ENCODE results near the gene TRPM4. TPM values are rescaled to one million over a fixed set of nuclear protein-coding genes. Genes with fewer than 3 reads are reported as not detected.

Gene TRPM4
- total RNA-seq, 2 experiments from 2014 or later = 20.9 to 44.2 TPM

GRCh38 chr19:49113762-49114629 lies 43.6 kb upstream of the TRPM4 start, which contains the start of gene LIN7B:
TSS of gene LIN7B (plus strand) at chr19:49114370. CDS start at chr19:49114405, 35 bp downstream.
- no TSS peak for BruUV-seq (replicated peaks)
- Histone ChIP-seq H3K4me3 (ENCODE audit: low read depth, low read length, poor library complexity, severe bottlenecking) (peak within 1 kb of the TSS; percentile 72), H4K20me1 (ENCODE audit: insufficient read depth, low read length) (no peaks in the 10 kb centered on the region), H2AFZ (ENCODE audit: low read length) (peak within 1 kb of the TSS; percentile 90), H3K79me2 (ENCODE audit: insufficient read depth, low read depth, low read length) (no peaks in the 10 kb centered on the region), H3K4me2 (ENCODE audit: low read length) (peak within 1 kb of the TSS; percentile 88), H3K4me1 (ENCODE audit: insufficient read depth, low read length, poor library complexity, severe bottlenecking) (peaks cover 20% of the 10 kb centered on the region), H3K9me2 (ENCODE audit: insufficient read depth, low read length) (no peaks in the 10 kb centered on the region), H3K27ac (ENCODE audit: low read depth, low read length, poor library complexity, severe bottlenecking) (no peak within 1 kb of the TSS), H3K9me3 (ENCODE audit: low read length) (no peaks in the 10 kb centered on the region), H3K36me3 (ENCODE audit: insufficient read depth, low read length) (peaks cover 10% of the 10 kb centered on the region)
- TF ChIP-seq, protein P1, sequence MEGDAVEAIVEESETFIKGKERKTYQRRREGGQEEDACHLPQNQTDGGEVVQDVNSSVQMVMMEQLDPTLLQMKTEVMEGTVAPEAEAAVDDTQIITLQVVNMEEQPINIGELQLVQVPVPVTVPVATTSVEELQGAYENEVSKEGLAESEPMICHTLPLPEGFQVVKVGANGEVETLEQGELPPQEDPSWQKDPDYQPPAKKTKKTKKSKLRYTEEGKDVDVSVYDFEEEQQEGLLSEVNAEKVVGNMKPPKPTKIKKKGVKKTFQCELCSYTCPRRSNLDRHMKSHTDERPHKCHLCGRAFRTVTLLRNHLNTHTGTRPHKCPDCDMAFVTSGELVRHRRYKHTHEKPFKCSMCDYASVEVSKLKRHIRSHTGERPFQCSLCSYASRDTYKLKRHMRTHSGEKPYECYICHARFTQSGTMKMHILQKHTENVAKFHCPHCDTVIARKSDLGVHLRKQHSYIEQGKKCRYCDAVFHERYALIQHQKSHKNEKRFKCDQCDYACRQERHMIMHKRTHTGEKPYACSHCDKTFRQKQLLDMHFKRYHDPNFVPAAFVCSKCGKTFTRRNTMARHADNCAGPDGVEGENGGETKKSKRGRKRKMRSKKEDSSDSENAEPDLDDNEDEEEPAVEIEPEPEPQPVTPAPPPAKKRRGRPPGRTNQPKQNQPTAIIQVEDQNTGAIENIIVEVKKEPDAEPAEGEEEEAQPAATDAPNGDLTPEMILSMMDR (conservative IDR thresholded peaks at IDR 0.05; ENCODE audit: low read length) = peak; percentile 67
- TF ChIP-seq EZH2phosphoT487 (IDR thresholded peaks at IDR 0.05; ENCODE audit: borderline replicate concordance, low read depth, low read length) = no peak
- peak; percentile 83 for DNase-seq (ENCODE audit: low spot score)
- intact Hi-C loops (cut with micrococcal nuclease; ENCODE audit: unreplicated experiment) = no loop called here
- ChIA-PET POLR2A (interaction anchor here (0.6 to 2.0 kb wide), 2 partner anchors 14 to 85 kb away, joined by 3 to 7 read pairs; no protein-coding TSS in a partner anchor), CTCF (ENCODE audit: unreplicated experiment) (interaction anchor here (0.6 to 1.6 kb wide), 2 partner anchors 35 to 85 kb away, joined by 3 to 5 read pairs; no protein-coding TSS in a partner anchor)

DNA sequence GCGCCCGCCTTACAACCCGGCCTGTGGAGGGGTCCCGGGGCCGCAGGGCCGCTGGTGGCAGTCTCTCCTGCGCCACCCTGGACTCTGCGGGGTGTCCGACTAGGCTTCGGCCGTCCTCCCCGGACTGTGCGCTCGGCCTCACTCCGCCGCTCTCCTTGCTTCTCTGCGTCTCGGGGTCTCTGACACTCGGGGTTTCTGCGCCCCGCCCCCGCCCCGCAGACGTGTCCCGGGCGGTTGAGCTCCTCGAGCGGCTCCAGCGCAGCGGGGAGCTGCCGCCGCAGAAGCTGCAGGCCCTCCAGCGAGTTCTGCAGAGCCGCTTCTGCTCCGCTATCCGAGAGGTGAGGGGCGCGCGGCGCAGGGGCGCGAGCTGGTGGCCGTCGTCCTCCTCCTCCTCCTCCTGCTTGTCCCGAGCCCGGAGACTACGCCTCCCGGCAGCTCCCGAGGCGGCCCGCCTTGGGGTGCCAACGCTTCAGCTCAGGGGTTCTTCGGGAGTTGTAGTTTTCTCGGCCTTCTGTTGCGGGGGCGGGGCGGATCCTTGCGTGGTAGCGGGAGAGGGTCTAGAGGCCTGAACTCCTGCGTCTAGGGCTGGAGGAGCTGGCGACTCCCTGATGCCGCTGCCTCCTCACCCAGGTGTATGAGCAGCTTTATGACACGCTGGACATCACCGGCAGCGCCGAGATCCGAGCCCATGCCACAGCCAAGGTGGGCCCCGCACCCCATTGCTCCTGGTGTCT lies 42.8 kb upstream of the TRPM4 start:
- CTCF ChIA-PET (ENCODE audit: unreplicated experiment) = interaction anchor here (1.6 kb wide), 1 partner anchor 84 kb away, joined by 5 read pairs; no protein-coding TSS in a partner anchor
- Histone ChIP-seq H3K36me3 (ENCODE audit: insufficient read depth, low read length) (peaks cover 2% of the 10 kb centered on the region; the same call in 1 of the 2 replicates), H2AFZ (ENCODE audit: low read length) (no peak overlapping the region; the same call in 1 of the 2 replicates), H3K4me2 (ENCODE audit: low read length) (peak overlapping the region; percentile 88), H3K4me1 (ENCODE audit: insufficient read depth, low read length, poor library complexity, severe bottlenecking) (peaks cover 23% of the 10 kb centered on the region), H3K9me2 (ENCODE audit: insufficient read depth, low read length) (no peaks in the 10 kb centered on the region), H3K27ac (ENCODE audit: low read depth, low read length, poor library complexity, severe bottlenecking) (no peak overlapping the region), H3K9me3 (ENCODE audit: low read length) (no peaks in the 10 kb centered on the region), H3K4me3 (ENCODE audit: low read depth, low read length, poor library complexity, severe bottlenecking) (peak overlapping the region; percentile 72), H4K20me1 (ENCODE audit: insufficient read depth, low read length) (no peaks in the 10 kb centered on the region), H3K79me2 (ENCODE audit: insufficient read depth, low read depth, low read length) (no peaks in the 10 kb centered on the region)
- no peak for TF ChIP-seq EZH2phosphoT487 (IDR thresholded peaks at IDR 0.05; ENCODE audit: borderline replicate concordance, low read depth, low read length)
- TF ChIP-seq, protein P1 (conservative IDR thresholded peaks at IDR 0.05; ENCODE audit: low read length) = no peak
- POLR2A ChIA-PET = interaction anchor here (0.6 to 2.0 kb wide), 2 partner anchors 13 to 84 kb away, joined by 3 to 7 read pairs; no protein-coding TSS in a partner anchor
- DNase-seq (ENCODE audit: low spot score) = peak; percentile 25
- intact Hi-C loops (cut with micrococcal nuclease; ENCODE audit: unreplicated experiment) = loop anchor here (5.0 kb wide), 1 partner anchor 93 kb away; no protein-coding TSS in a partner anchor
- no TSS peak for BruUV-seq (replicated peaks)

Measured in OCI-LY7 (cell line).